Measurements from ENCODE around the gene CKAP2L.

GRCh38 chr2:112687522-112687921 is 76.9 kb downstream of the CKAP2L start:
- no peak for TF ChIP-seq ZNF384 (IDR thresholded peaks at IDR 0.05)
- TF ChIP-seq NFRKB (IDR thresholded peaks at IDR 0.05): no peak
- TF ChIP-seq FOXM1 (IDR thresholded peaks at IDR 0.05; ENCODE audit: borderline replicate concordance): no peak
- no peak for TF ChIP-seq BHLHE40 (IDR thresholded peaks at IDR 0.05; ENCODE audit: borderline replicate concordance)
- TF ChIP-seq HDGF (IDR thresholded peaks at IDR 0.05; ENCODE audit: borderline replicate concordance): no peak
- no peak for TF ChIP-seq L3MBTL2 (conservative IDR thresholded peaks at IDR 0.05)
- no peak for TF ChIP-seq ARNT (IDR thresholded peaks at IDR 0.05)
- no peak for TF ChIP-seq SP1 (IDR thresholded peaks at IDR 0.05)
- TF ChIP-seq PKNOX1 (IDR thresholded peaks at IDR 0.05): no peak; the same call in 1 of the 2 replicates
